HK-2 (cell line): ENCODE data around the gene PRRG1.
"Not testable (repeated sequence)": the region's sequence is repeated elsewhere in the genome, so short reads cannot be mapped to it uniquely, and the experiment has no call there.

ENCODE experiments used
- DNase-seq: peaks from one replicate; pipeline ENCODE4 v3.0.0-alpha.2; 2018; ENCODE audit not compliant: unreplicated experiment

Gene PRRG1

DNA sequence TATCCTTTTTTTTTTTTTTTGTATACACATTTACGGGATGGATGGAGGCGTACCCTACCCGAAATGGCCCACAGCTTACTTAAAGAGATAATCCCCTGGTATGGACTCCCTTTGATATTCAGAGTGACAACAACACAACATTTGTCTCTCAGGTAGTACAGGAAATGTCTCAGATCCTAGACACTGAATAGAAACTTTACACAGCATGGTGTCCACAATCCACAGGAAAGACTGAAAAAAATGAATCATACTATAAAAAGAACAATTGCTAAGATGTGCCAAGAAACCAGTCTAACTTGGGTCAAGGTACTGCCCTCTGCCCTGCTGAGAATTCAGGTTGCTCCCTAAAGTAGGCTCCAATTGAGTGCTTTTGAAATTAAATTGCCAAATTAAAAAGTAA lies 121.5 kb downstream of the PRRG1 start:
- DNase-seq = no peak

- DNase-seq = no peak
Measured at GRCh38 chrX:37472836-37473235, 123.7 kb downstream of the PRRG1 start.

- no peak for DNase-seq
Measured at GRCh38 chrX:37474478-37474877, 125.3 kb downstream of the PRRG1 start.

DNA sequence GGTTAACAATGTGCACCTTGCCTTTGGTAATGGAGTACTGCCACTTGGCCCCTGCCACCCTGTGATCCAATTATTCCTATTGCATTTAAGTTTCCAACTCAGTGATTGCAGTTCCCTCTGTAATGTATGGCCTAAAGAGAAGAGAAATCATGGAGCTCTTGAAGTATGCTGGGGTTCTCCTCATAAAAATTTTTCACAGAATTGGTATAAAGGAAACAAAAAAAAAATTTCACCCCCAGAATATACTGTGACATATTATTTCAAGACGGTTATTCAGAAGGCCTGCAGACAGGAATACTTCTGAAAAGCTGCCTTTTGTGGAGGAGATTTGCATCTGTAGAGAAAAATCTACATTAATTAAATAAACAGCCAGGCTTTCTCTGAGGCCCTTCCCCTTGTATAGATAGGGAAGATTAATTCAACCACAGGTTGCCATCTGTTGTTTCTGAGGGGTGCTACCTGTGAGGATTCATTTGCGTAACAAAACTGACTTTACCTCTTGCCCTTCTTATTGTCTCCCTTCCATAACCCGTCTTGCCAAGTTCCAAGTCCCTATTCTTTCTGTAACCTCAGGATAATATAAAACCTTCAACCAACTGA lies 127.5 kb downstream of the PRRG1 start:
- DNase-seq = no peak

GRCh38 chrX:37484335-37484734 lies 135.2 kb downstream of the PRRG1 start:
- not testable (repeated sequence) for DNase-seq

- DNase-seq = no peak
Measured at GRCh38 chrX:37485429-37485828, 136.3 kb downstream of the PRRG1 start.

- DNase-seq = no peak
Measured at GRCh38 chrX:37487271-37487670, 138.1 kb downstream of the PRRG1 start.

- no peak for DNase-seq
Measured at GRCh38 chrX:37488323-37488722, 139.2 kb downstream of the PRRG1 start.

- DNase-seq = no peak
Measured at GRCh38 chrX:37491686-37492085, 142.5 kb downstream of the PRRG1 start.

GRCh38 chrX:37495760-37496159 lies 146.6 kb downstream of the PRRG1 start:
- DNase-seq = not testable (repeated sequence)

DNA sequence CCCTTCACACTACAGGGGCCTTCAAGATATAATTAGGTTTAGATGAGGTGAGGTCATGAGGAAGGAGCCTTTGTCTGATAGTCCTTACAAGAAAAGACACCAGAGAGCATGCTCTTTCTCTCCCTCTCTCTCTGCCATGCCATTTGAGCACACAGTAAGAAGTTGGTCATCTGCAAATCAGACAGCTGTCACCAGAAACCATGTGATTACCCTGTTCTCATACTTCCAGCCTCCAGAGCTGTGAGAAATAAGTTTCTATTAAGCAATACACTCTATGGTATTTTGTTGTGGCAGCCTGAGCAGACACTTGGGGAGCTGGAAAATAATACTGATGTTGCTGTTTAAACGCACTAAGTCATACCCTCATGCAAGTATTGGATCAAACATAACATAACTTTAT lies 148.0 kb downstream of the PRRG1 start:
- not testable (repeated sequence) for DNase-seq

DNA sequence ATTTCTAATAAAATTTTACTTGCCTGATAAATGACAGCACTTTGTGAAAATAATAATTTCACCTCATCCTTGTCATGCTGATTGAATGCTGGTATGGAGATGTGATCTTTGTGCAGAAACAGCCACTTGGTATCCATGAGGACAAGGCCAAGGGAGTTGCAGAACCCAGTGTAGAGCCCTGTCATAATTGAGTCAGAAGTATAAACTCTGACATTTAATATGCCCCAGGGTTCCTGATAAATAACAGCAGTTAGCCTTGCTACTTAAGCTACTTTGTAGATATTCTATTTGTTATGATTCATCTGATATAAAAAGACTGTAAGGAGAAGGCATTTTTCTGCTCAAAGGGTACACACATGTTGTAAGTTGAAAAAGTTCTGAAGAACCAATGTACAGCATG lies 149.2 kb downstream of the PRRG1 start:
- not testable (repeated sequence) for DNase-seq

- not testable (repeated sequence) for DNase-seq
Measured at GRCh38 chrX:37499649-37500048, 150.5 kb downstream of the PRRG1 start.

DNA sequence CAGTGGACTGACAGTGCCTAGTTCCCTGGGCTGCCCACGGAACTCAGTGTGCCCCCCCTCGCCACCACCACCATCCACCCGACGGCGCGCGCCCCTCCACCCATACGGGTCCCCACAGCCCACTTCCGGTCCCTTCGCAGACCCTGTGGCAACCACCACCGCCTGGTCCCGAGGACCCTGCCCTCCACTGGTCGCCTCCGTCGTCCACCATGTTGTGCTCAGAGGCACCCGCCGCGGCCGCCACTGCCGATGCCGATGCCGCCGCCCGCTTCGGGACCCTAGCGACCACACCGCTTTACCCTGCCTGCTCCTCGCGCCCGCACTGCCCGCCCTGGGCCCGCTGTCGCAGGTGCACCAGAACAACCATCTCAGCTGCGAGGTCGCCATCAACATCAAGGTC lies 155.8 kb downstream of the PRRG1 start:
- no peak for DNase-seq
